ENCODE data around the gene DENND1B. TPM values are rescaled to one million over a fixed set of nuclear protein-coding genes. Genes with fewer than 3 reads are reported as not detected.

Gene DENND1B
- total and polyA plus RNA-seq, 9 of the 15 experiments (the other 6 are each of a cell fraction or from before 2014, with no cell fraction given) = 2.1 to 12.1 (median 7.5) TPM

- no peak overlapping the region for H3K4me3 ChIP-seq
- CTCF ChIA-PET (ENCODE audit: low intra/inter-chr PET ratio) = no interaction called here
- TF ChIP-seq MIER1 (IDR thresholded peaks at IDR 0.05; ENCODE audit: low read depth) (no peak), IRF1 (CRISPR knock-in tag; IDR thresholded peaks at IDR 0.05; ENCODE audit: borderline replicate concordance) (no peak), GATAD2B (IDR thresholded peaks at IDR 0.05; ENCODE audit: borderline replicate concordance) (no peak)
- no peaks in the 10 kb centered on the region for H3K9me3 ChIP-seq (replicated peaks; ENCODE audit: control insufficient read depth, insufficient read depth, low read depth, low read length)
- no peaks in the 10 kb centered on the region for H3K9me1 ChIP-seq (ENCODE audit: control insufficient read depth, insufficient read depth, low read length)
- no peaks in the 10 kb centered on the region for H3K36me3 ChIP-seq (ENCODE audit: control insufficient read depth, insufficient read depth, low read length)
- BruUV-seq (replicated peaks) = no TSS peak
- H3K4me2 ChIP-seq (ENCODE audit: insufficient read depth, low read length) = no peak overlapping the region
- H4K20me1 ChIP-seq (replicated peaks; ENCODE audit: control insufficient read depth, insufficient read depth, low read length) = no peaks in the 10 kb centered on the region
- ATAC-seq (no peak), DNase-seq (ENCODE audit: extremely low read depth in 1 of 4, low spot score in 3 of 4) (no peak), FAIRE-seq (no peak)
- in situ Hi-C loops (cut with MboI) (no loop called here), intact Hi-C loops (cut with micrococcal nuclease) (no loop called here)
- POLR2A ChIA-PET = no interaction called here
- no peaks in the 10 kb centered on the region for H3K4me1 ChIP-seq (replicated peaks in 1 of 2; ENCODE audit: control insufficient read depth in 2 of 2, insufficient read depth in 2 of 2, low read length in 2 of 2)
- WGBS (ENCODE audit: insufficient coverage, low coverage, missing lambda C conversion rate) = 0% methylated on average over 1 of the region's 1 CpG
- no peak overlapping the region for H2AFZ ChIP-seq (ENCODE audit: low read depth, low read length)
- H3K9ac ChIP-seq (ENCODE audit: insufficient read depth in 1 of 2, low read depth in 2 of 2, low read length in 2 of 2) = no peak overlapping the region
- H3K27me3 ChIP-seq (ENCODE audit: control insufficient read depth in 2 of 2, insufficient read depth in 2 of 2, low read length in 2 of 2) = peaks cover 4 to 7% of the 10 kb centered on the region in 2 experiments; a peak in 4 of 5 replicates
- no peak overlapping the region for H3K27ac ChIP-seq (ENCODE audit: extremely low read depth, low read depth, low read length)
- no peaks in the 10 kb centered on the region for H3K79me2 ChIP-seq (ENCODE audit: control insufficient read depth, insufficient read depth, low read length)
Observed at GRCh38 chr1:197467881-197468280, 307.4 kb downstream of the DENND1B start.

GRCh38 chr1:197466813-197467212, 308.5 kb downstream of the DENND1B start:
- 0% methylated on average over 3 of the region's 3 CpGs for WGBS (ENCODE audit: insufficient coverage, low coverage, missing lambda C conversion rate)
- no peak overlapping the region for H3K4me2 ChIP-seq (ENCODE audit: insufficient read depth, low read length)
- no peak overlapping the region for H3K4me3 ChIP-seq
- H2AFZ ChIP-seq (ENCODE audit: low read depth, low read length) = no peak overlapping the region
- POLR2A ChIA-PET = no interaction called here
- no peak overlapping the region for H3K27ac ChIP-seq (ENCODE audit: extremely low read depth, low read depth, low read length)
- peaks cover 3 to 4% of the 10 kb centered on the region in 2 experiments; a peak in 3 of 5 replicates for H3K27me3 ChIP-seq (ENCODE audit: control insufficient read depth in 2 of 2, insufficient read depth in 2 of 2, low read length in 2 of 2)
- CTCF ChIA-PET (ENCODE audit: low intra/inter-chr PET ratio) = no interaction called here
- H3K9me1 ChIP-seq (ENCODE audit: control insufficient read depth, insufficient read depth, low read length) = no peaks in the 10 kb centered on the region
- no peak for ATAC-seq
- no peak for DNase-seq (ENCODE audit: extremely low read depth in 1 of 4, low spot score in 3 of 4)
- FAIRE-seq = no peak
- H3K79me2 ChIP-seq (ENCODE audit: control insufficient read depth, insufficient read depth, low read length) = no peaks in the 10 kb centered on the region
- no peaks in the 10 kb centered on the region for H3K9me3 ChIP-seq (replicated peaks; ENCODE audit: control insufficient read depth, insufficient read depth, low read depth, low read length)
- H4K20me1 ChIP-seq (replicated peaks; ENCODE audit: control insufficient read depth, insufficient read depth, low read length) = no peaks in the 10 kb centered on the region
- no peak overlapping the region for H3K9ac ChIP-seq (ENCODE audit: insufficient read depth in 1 of 2, low read depth in 2 of 2, low read length in 2 of 2)
- in situ Hi-C loops (cut with MboI) = no loop called here
- no TSS peak for BruUV-seq (replicated peaks)
- intact Hi-C loops (cut with micrococcal nuclease) = no loop called here
- no peaks in the 10 kb centered on the region for H3K4me1 ChIP-seq (replicated peaks in 1 of 2; ENCODE audit: control insufficient read depth in 2 of 2, insufficient read depth in 2 of 2, low read length in 2 of 2)
- no peaks in the 10 kb centered on the region for H3K36me3 ChIP-seq (ENCODE audit: control insufficient read depth, insufficient read depth, low read length)
- TF ChIP-seq TAL1 (IDR thresholded peaks at IDR 0.05) (peak; percentile 22; the same call in 1 of the 2 replicates), U2AF2 (optimal IDR thresholded peaks at IDR 0.05; ENCODE audit: low read depth, low read length) (no peak), CEBPG (CRISPR knock-in tag; IDR thresholded peaks at IDR 0.05) (no peak), CEBPG (tag; conservative IDR thresholded peaks at IDR 0.05 in 1 of 2, IDR thresholded peaks at IDR 0.05 in 1 of 2) (peak; percentile 31 to 86; a peak in 2 of 4 replicates), ATF4 (CRISPR knock-in tag; IDR thresholded peaks at IDR 0.05) (no peak), PBX2 (CRISPR knock-in tag; IDR thresholded peaks at IDR 0.05; ENCODE audit: low read depth) (no peak), PBX2 (tag; conservative IDR thresholded peaks at IDR 0.05; ENCODE audit: low read depth) (peak; percentile 58), MAZ (CRISPR knock-in tag; conservative IDR thresholded peaks at IDR 0.05 in 1 of 2, IDR thresholded peaks at IDR 0.05 in 1 of 2) (peak in 1 of 2 experiments; percentile 40; a peak in 1 of 4 replicates), CEBPB (tag; IDR thresholded peaks at IDR 0.05) (peak; percentile 85)
